ENCODE measurements around the gene NRBP1. TPM values are rescaled to one million over a fixed set of nuclear protein-coding genes. Genes with fewer than 3 reads are reported as not detected.

Gene NRBP1
- total and polyA plus RNA-seq, 9 of the 15 experiments (the other 6 are each of a cell fraction or from before 2014, with no cell fraction given) = 2.9 to 84.5 (median 36.9) TPM

- no peak for TF ChIP-seq HOMEZ (CRISPR knock-in tag; IDR thresholded peaks at IDR 0.05)
- TF ChIP-seq TEAD2 (tag; IDR thresholded peaks at IDR 0.05) = no peak
- no peak for TF ChIP-seq CSDE1 (IDR thresholded peaks at IDR 0.05)
- TF ChIP-seq E2F6 (IDR thresholded peaks at IDR 0.05; ENCODE audit: borderline replicate concordance in 1 of 2, extremely low read depth in 1 of 2, insufficient read depth in 1 of 2, insufficient read length in 1 of 2, low read depth in 1 of 2, low read length in 1 of 2, poor library complexity in 1 of 2, severe bottlenecking in 1 of 2) = peak; percentile 57 to 73
- no peak for TF ChIP-seq FOXA1 (IDR thresholded peaks at IDR 0.05; ENCODE audit: borderline replicate concordance)
- no peak for TF ChIP-seq ZFP30 (CRISPR knock-in tag; IDR thresholded peaks at IDR 0.05; ENCODE audit: borderline replicate concordance)
- TF ChIP-seq MTA2 (IDR thresholded peaks at IDR 0.05; ENCODE audit: low read depth) = no peak
- TF ChIP-seq BCL6 (CRISPR knock-in tag; IDR thresholded peaks at IDR 0.05) = no peak
- no peak for TF ChIP-seq CHD4 (IDR thresholded peaks at IDR 0.05; ENCODE audit: insufficient read depth, insufficient replicate concordance, low read depth, low read length, poor library complexity, severe bottlenecking)
- no peak for TF ChIP-seq CBFB (CRISPR knock-in tag; IDR thresholded peaks at IDR 0.05)
- peak; percentile 97 for TF ChIP-seq NR2C1 (IDR thresholded peaks at IDR 0.05)
- TF ChIP-seq NR2C1 (tag; IDR thresholded peaks at IDR 0.05) = peak; percentile 98
- no peak for TF ChIP-seq BRF2 (IDR thresholded peaks at IDR 0.05; ENCODE audit: borderline replicate concordance, insufficient read depth, insufficient read length)
- no peak for TF ChIP-seq PTTG1 (tag; IDR thresholded peaks at IDR 0.05; ENCODE audit: low read depth)
- no peak for TF ChIP-seq E2F1 (CRISPR knock-in tag; IDR thresholded peaks at IDR 0.05)
- TF ChIP-seq ZNF398 (CRISPR knock-in tag; IDR thresholded peaks at IDR 0.05) = no peak
- no peak for TF ChIP-seq HDAC6 (IDR thresholded peaks at IDR 0.05; ENCODE audit: low read depth, low read length)
- TF ChIP-seq RBM15 (IDR thresholded peaks at IDR 0.05; ENCODE audit: insufficient read depth, low read length) = no peak
- peak; percentile 95 for TF ChIP-seq CREM (IDR thresholded peaks at IDR 0.05; ENCODE audit: low read depth)
These were observed 47.5 kb upstream of the NRBP1 start, which contains the start of gene ZNF513 (continued) for GRCh38 chr2:27380626-27381545.

Data from K562 (cell line).